ENCODE results near the gene KIT. TPM values are rescaled to one million over a fixed set of nuclear protein-coding genes. Genes with fewer than 3 reads are reported as not detected.
"Not testable (repeated sequence)": the region's sequence is repeated elsewhere in the genome, so short reads cannot be mapped to it uniquely, and the experiment has no call there.

KIT gene
- total and polyA plus RNA-seq, 2 donors (not counting 1 experiment from before 2014, with no cell fraction given): 0.50 to 19.9 TPM

GRCh38 chr4:54637325-54637724 lies 20.4 kb upstream of the KIT start:
- H3K4me3 ChIP-seq (replicated peaks in 1 of 4; ENCODE audit: control extremely low read depth in 1 of 4, insufficient read depth in 1 of 4, low read depth in 3 of 4, low read length in 4 of 4): no peak overlapping the region
- no peaks in the 10 kb centered on the region for H3K9me3 ChIP-seq (ENCODE audit: control insufficient read depth, insufficient read depth, low read depth, low read length)
- H3K79me2 ChIP-seq (ENCODE audit: control insufficient read depth, insufficient read depth, low read length): no peaks in the 10 kb centered on the region
- H4K20me1 ChIP-seq (ENCODE audit: control insufficient read depth, extremely low read depth, insufficient read depth, low read length): no peaks in the 10 kb centered on the region
- no peaks in the 10 kb centered on the region for H3K4me1 ChIP-seq (ENCODE audit: control insufficient read depth, extremely low read depth, insufficient read depth, low read length)
- H3K27me3 ChIP-seq (ENCODE audit: control insufficient read depth, insufficient read depth, low read length): no peaks in the 10 kb centered on the region
- TF ChIP-seq EZH2 (IDR thresholded peaks at IDR 0.05; ENCODE audit: low read length, missing control alignments): no peak
- TF ChIP-seq, protein P1, sequence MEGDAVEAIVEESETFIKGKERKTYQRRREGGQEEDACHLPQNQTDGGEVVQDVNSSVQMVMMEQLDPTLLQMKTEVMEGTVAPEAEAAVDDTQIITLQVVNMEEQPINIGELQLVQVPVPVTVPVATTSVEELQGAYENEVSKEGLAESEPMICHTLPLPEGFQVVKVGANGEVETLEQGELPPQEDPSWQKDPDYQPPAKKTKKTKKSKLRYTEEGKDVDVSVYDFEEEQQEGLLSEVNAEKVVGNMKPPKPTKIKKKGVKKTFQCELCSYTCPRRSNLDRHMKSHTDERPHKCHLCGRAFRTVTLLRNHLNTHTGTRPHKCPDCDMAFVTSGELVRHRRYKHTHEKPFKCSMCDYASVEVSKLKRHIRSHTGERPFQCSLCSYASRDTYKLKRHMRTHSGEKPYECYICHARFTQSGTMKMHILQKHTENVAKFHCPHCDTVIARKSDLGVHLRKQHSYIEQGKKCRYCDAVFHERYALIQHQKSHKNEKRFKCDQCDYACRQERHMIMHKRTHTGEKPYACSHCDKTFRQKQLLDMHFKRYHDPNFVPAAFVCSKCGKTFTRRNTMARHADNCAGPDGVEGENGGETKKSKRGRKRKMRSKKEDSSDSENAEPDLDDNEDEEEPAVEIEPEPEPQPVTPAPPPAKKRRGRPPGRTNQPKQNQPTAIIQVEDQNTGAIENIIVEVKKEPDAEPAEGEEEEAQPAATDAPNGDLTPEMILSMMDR (conservative IDR thresholded peaks at IDR 0.05 in 1 of 2, IDR thresholded peaks at IDR 0.05 in 1 of 2; ENCODE audit: low read depth in 1 of 2, low read length in 2 of 2): no peak
- H2AFZ ChIP-seq (ENCODE audit: low read length): no peak overlapping the region
- no peak overlapping the region for H3K27ac ChIP-seq (ENCODE audit: insufficient read depth, low read length)
- no peak for DNase-seq (ENCODE audit: low read depth in 2 of 2)
- H3K9ac ChIP-seq (ENCODE audit: insufficient read depth, low read length): no peak overlapping the region
- no peaks in the 10 kb centered on the region for H3K36me3 ChIP-seq (ENCODE audit: control insufficient read depth, insufficient read depth, low read length)
- H3K4me2 ChIP-seq (ENCODE audit: extremely low read depth, insufficient read depth, low read length): no peak overlapping the region

DNA sequence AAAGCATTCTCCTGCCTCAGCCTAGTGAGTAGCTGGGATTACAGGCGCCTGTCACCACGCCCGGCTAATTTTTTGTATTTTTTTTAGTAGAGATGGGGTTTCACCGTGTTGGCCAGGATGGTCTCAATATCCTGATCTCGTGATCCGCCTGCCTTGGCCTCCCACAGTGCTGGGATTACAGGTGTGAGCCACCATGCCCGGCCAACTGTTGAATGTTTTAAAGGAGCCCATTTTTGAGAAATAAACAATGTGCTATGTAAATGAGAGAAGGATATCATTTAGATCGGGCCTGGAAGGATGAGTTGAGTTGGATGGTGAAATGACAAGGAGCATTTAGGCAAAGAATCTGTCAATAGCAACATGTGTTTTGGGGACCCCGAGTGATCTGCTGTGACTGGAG lies 16.7 kb upstream of the KIT start:
- H3K27ac ChIP-seq (ENCODE audit: insufficient read depth, low read length); H3K4me2 ChIP-seq (ENCODE audit: extremely low read depth, insufficient read depth, low read length); H3K9me3 ChIP-seq (ENCODE audit: control insufficient read depth, insufficient read depth, low read depth, low read length); DNase-seq (ENCODE audit: low read depth in 2 of 2); H4K20me1 ChIP-seq (ENCODE audit: control insufficient read depth, extremely low read depth, insufficient read depth, low read length); H3K4me3 ChIP-seq (replicated peaks in 1 of 4; ENCODE audit: control extremely low read depth in 1 of 4, insufficient read depth in 1 of 4, low read depth in 3 of 4, low read length in 4 of 4); H3K36me3 ChIP-seq (ENCODE audit: control insufficient read depth, insufficient read depth, low read length); H3K79me2 ChIP-seq (ENCODE audit: control insufficient read depth, insufficient read depth, low read length); H3K27me3 ChIP-seq (ENCODE audit: control insufficient read depth, insufficient read depth, low read length); H3K4me1 ChIP-seq (ENCODE audit: control insufficient read depth, extremely low read depth, insufficient read depth, low read length); H2AFZ ChIP-seq (ENCODE audit: low read length); H3K9ac ChIP-seq (ENCODE audit: insufficient read depth, low read length): not testable (repeated sequence)

GRCh38 chr4:54643172-54643571 lies 14.6 kb upstream of the KIT start:
- no peaks in the 10 kb centered on the region for H3K9me3 ChIP-seq (ENCODE audit: control insufficient read depth, insufficient read depth, low read depth, low read length)
- H2AFZ ChIP-seq (ENCODE audit: low read length): no peak overlapping the region
- no peaks in the 10 kb centered on the region for H4K20me1 ChIP-seq (ENCODE audit: control insufficient read depth, extremely low read depth, insufficient read depth, low read length)
- no peaks in the 10 kb centered on the region for H3K79me2 ChIP-seq (ENCODE audit: control insufficient read depth, insufficient read depth, low read length)
- no peak overlapping the region for H3K4me2 ChIP-seq (ENCODE audit: extremely low read depth, insufficient read depth, low read length)
- no peak for TF ChIP-seq EZH2 (IDR thresholded peaks at IDR 0.05; ENCODE audit: low read length, missing control alignments)
- TF ChIP-seq, protein P1 (conservative IDR thresholded peaks at IDR 0.05 in 1 of 2, IDR thresholded peaks at IDR 0.05 in 1 of 2; ENCODE audit: low read depth in 1 of 2, low read length in 2 of 2): no peak
- H3K9ac ChIP-seq (ENCODE audit: insufficient read depth, low read length): no peak overlapping the region
- DNase-seq (ENCODE audit: low read depth in 2 of 2): no peak
- H3K4me1 ChIP-seq (ENCODE audit: control insufficient read depth, extremely low read depth, insufficient read depth, low read length): no peaks in the 10 kb centered on the region
- no peaks in the 10 kb centered on the region for H3K27me3 ChIP-seq (ENCODE audit: control insufficient read depth, insufficient read depth, low read length)
- H3K27ac ChIP-seq (ENCODE audit: insufficient read depth, low read length): no peak overlapping the region
- no peaks in the 10 kb centered on the region for H3K36me3 ChIP-seq (ENCODE audit: control insufficient read depth, insufficient read depth, low read length)
- H3K4me3 ChIP-seq (replicated peaks in 1 of 4; ENCODE audit: control extremely low read depth in 1 of 4, insufficient read depth in 1 of 4, low read depth in 3 of 4, low read length in 4 of 4): no peak overlapping the region
